IgD-negative memory B cell (primary cell): ENCODE measurements around the gene CACNA1E. TPM values are rescaled to one million over a fixed set of nuclear protein-coding genes. Genes with fewer than 3 reads are reported as not detected.

Experiments used
- H3K27ac Mint-ChIP-seq, 3 donors: one replicate each; pipeline ENCODE4 v1.8.0; 2020 to 2022; ENCODE audit warnings: mild to moderate bottlenecking in 3 of 3, mixed read lengths in 3 of 3, moderate library complexity in 1 of 3
- H3K27me3 Mint-ChIP-seq: one replicate; pipeline ENCODE4 v1.8.0; 2021; ENCODE audit warnings: mixed read lengths
- H3K36me3 Mint-ChIP-seq: one replicate; pipeline ENCODE4 v1.8.0; 2020; ENCODE audit warnings: mild to moderate bottlenecking, mixed read lengths
- H3K4me1 Mint-ChIP-seq, 3 donors: one replicate each; pipeline ENCODE4 v1.8.0; 2020 to 2022; ENCODE audit warnings: mixed read lengths in 3 of 3, mild to moderate bottlenecking in 1 of 3
- H3K4me3 Mint-ChIP-seq, 4 donors: one replicate each; pipeline ENCODE4 v1.8.0; 2020 to 2022; ENCODE audit warnings: mild to moderate bottlenecking in 4 of 4, mixed read lengths in 4 of 4, moderate library complexity in 3 of 4
- H3K9me3 Mint-ChIP-seq, 3 donors: one replicate each; pipeline ENCODE4 v1.8.0; 2020 to 2021; ENCODE audit warnings: mixed read lengths in 3 of 3, mild to moderate bottlenecking in 1 of 3
- polyA plus RNA-seq: library from polyadenylated mRNA; unstranded; fragments of 300-500 nt; fragmentation: Illumina TruSeq; gene quantifications from one replicate; pipeline ENCODE4 v1.2.3, GENCODE V29; 2021

CACNA1E gene
- polyA plus RNA-seq, 1 donor from 2014 or later: 0.16 TPM

- no peak overlapping the region for H3K27ac Mint-ChIP-seq
- H3K27me3 Mint-ChIP-seq: peaks cover 6% of the 10 kb centered on the region
- H3K9me3 Mint-ChIP-seq: no peaks in the 10 kb centered on the region
- H3K36me3 Mint-ChIP-seq: peaks cover 1% of the 10 kb centered on the region
- H3K4me1 Mint-ChIP-seq: peaks cover 1 to 6% (median 6%) of the 10 kb centered on the region in 3 donors
- H3K4me3 Mint-ChIP-seq: no peak overlapping the region
Measured at GRCh38 chr1:181493885-181494284, 10.6 kb downstream of the CACNA1E start.

- Mint-ChIP-seq H3K4me3 (no peak overlapping the region), H3K9me3 (no peaks in the 10 kb centered on the region), H3K36me3 (peaks cover 1% of the 10 kb centered on the region), H3K27me3 (peaks cover under 1% of the 10 kb centered on the region), H3K27ac (no peak overlapping the region), H3K4me1 (peaks cover 0 to 11% (median 4%) of the 10 kb centered on the region in 3 donors)
Measured at GRCh38 chr1:181496759-181497158, 13.4 kb downstream of the CACNA1E start.

GRCh38 chr1:181497870-181498269 is 14.6 kb downstream of the CACNA1E start:
- peak overlapping the region in 1 of 4 donors; percentile 43 for H3K4me3 Mint-ChIP-seq
- H3K36me3 Mint-ChIP-seq: peaks cover 1% of the 10 kb centered on the region
- no peaks in the 10 kb centered on the region for H3K9me3 Mint-ChIP-seq
- H3K4me1 Mint-ChIP-seq: peaks cover 0 to 11% (median 4%) of the 10 kb centered on the region in 3 donors
- H3K27me3 Mint-ChIP-seq: no peaks in the 10 kb centered on the region
- no peak overlapping the region for H3K27ac Mint-ChIP-seq

- Mint-ChIP-seq H3K27me3 (no peaks in the 10 kb centered on the region), H3K4me1 (peaks cover 15 to 23% (median 20%) of the 10 kb centered on the region in 3 donors), H3K27ac (no peak overlapping the region), H3K36me3 (no peaks in the 10 kb centered on the region), H3K4me3 (no peak overlapping the region), H3K9me3 (no peaks in the 10 kb centered on the region)
Measured at GRCh38 chr1:181499825-181500224, 16.5 kb downstream of the CACNA1E start.

GRCh38 chr1:181500636-181501035 is 17.3 kb downstream of the CACNA1E start:
- no peak overlapping the region for H3K4me3 Mint-ChIP-seq
- H3K4me1 Mint-ChIP-seq: peaks cover 21 to 30% (median 26%) of the 10 kb centered on the region in 3 donors
- no peaks in the 10 kb centered on the region for H3K27me3 Mint-ChIP-seq
- no peaks in the 10 kb centered on the region for H3K9me3 Mint-ChIP-seq
- H3K27ac Mint-ChIP-seq: peak overlapping the region in 1 of 3 donors; percentile 45
- no peaks in the 10 kb centered on the region for H3K36me3 Mint-ChIP-seq

- H3K36me3 Mint-ChIP-seq: no peaks in the 10 kb centered on the region
- H3K4me3 Mint-ChIP-seq: peak overlapping the region in 1 of 4 donors; percentile 59
- peak overlapping the region in 1 of 3 donors; percentile 76 for H3K27ac Mint-ChIP-seq
- H3K4me1 Mint-ChIP-seq: peaks cover 28 to 38% (median 35%) of the 10 kb centered on the region in 3 donors
- no peaks in the 10 kb centered on the region for H3K27me3 Mint-ChIP-seq
- H3K9me3 Mint-ChIP-seq: peaks cover 0 to 2% (median 0%) of the 10 kb centered on the region in 3 donors
Measured at GRCh38 chr1:181501612-181502011, 18.3 kb downstream of the CACNA1E start.

- Mint-ChIP-seq H3K4me1 (peaks cover 41 to 46% (median 43%) of the 10 kb centered on the region in 3 donors), H3K27ac (peak overlapping the region in 2 of 3 donors; percentile 67 to 97), H3K27me3 (no peaks in the 10 kb centered on the region), H3K36me3 (no peaks in the 10 kb centered on the region), H3K4me3 (peak overlapping the region in 2 of 4 donors; percentile 56 to 65), H3K9me3 (peaks cover 0 to 2% (median 0%) of the 10 kb centered on the region in 3 donors)
Measured at GRCh38 chr1:181503171-181503810, 20.0 kb downstream of the CACNA1E start.

- peak overlapping the region; percentile 67 to 97 (median 85) for H3K27ac Mint-ChIP-seq
- no peaks in the 10 kb centered on the region for H3K36me3 Mint-ChIP-seq
- H3K4me1 Mint-ChIP-seq: peaks cover 47 to 57% (median 52%) of the 10 kb centered on the region in 3 donors
- peak overlapping the region; percentile 56 to 92 (median 73) for H3K4me3 Mint-ChIP-seq
- no peaks in the 10 kb centered on the region for H3K27me3 Mint-ChIP-seq
- peaks cover 0 to 2% (median 0%) of the 10 kb centered on the region in 3 donors for H3K9me3 Mint-ChIP-seq
Measured at GRCh38 chr1:181504399-181504842, 21.1 kb downstream of the CACNA1E start.

- Mint-ChIP-seq H3K27me3 (no peaks in the 10 kb centered on the region), H3K36me3 (no peaks in the 10 kb centered on the region), H3K27ac (peak overlapping the region; percentile 81 to 89 (median 89)), H3K4me1 (peaks cover 48 to 58% (median 53%) of the 10 kb centered on the region in 3 donors), H3K4me3 (peak overlapping the region in 3 of 4 donors; percentile 33 to 41 (median 34)), H3K9me3 (peaks cover 0 to 6% (median 0%) of the 10 kb centered on the region in 3 donors)
Measured at GRCh38 chr1:181506563-181507353, 23.4 kb downstream of the CACNA1E start.

GRCh38 chr1:181508486-181509165 is 25.3 kb downstream of the CACNA1E start:
- Mint-ChIP-seq H3K9me3 (peaks cover 0 to 6% (median 0%) of the 10 kb centered on the region in 3 donors), H3K36me3 (no peaks in the 10 kb centered on the region), H3K4me1 (peaks cover 49 to 57% (median 55%) of the 10 kb centered on the region in 3 donors), H3K27me3 (no peaks in the 10 kb centered on the region), H3K27ac (peak overlapping the region in 2 of 3 donors; percentile 59 to 84), H3K4me3 (peak overlapping the region in 2 of 4 donors; percentile 87 to 90)

- Mint-ChIP-seq H3K9me3 (peaks cover 0 to 4% (median 0%) of the 10 kb centered on the region in 3 donors), H3K4me1 (peaks cover 12 to 21% (median 14%) of the 10 kb centered on the region in 3 donors), H3K27me3 (no peaks in the 10 kb centered on the region), H3K36me3 (no peaks in the 10 kb centered on the region), H3K4me3 (peak overlapping the region in 1 of 4 donors; percentile 63), H3K27ac (peak overlapping the region in 1 of 3 donors; percentile 65)
Measured at GRCh38 chr1:181513786-181514297, 30.5 kb downstream of the CACNA1E start.

GRCh38 chr1:181514298-181515290 is 31.3 kb downstream of the CACNA1E start:
- Mint-ChIP-seq H3K36me3 (no peaks in the 10 kb centered on the region), H3K27ac (peak overlapping the region in 1 of 3 donors; percentile 65), H3K4me1 (peaks cover 8 to 16% (median 8%) of the 10 kb centered on the region in 3 donors), H3K4me3 (no peak overlapping the region), H3K27me3 (no peaks in the 10 kb centered on the region), H3K9me3 (peaks cover 0 to 4% (median 0%) of the 10 kb centered on the region in 3 donors)

GRCh38 chr1:181516706-181517105 is 33.4 kb downstream of the CACNA1E start:
- H3K27ac Mint-ChIP-seq: no peak overlapping the region
- no peaks in the 10 kb centered on the region for H3K36me3 Mint-ChIP-seq
- H3K9me3 Mint-ChIP-seq: no peaks in the 10 kb centered on the region
- H3K4me3 Mint-ChIP-seq: no peak overlapping the region
- peaks cover 4 to 14% (median 8%) of the 10 kb centered on the region in 3 donors for H3K4me1 Mint-ChIP-seq
- no peaks in the 10 kb centered on the region for H3K27me3 Mint-ChIP-seq
